ENCODE data around the gene BNIP1.

DNA sequence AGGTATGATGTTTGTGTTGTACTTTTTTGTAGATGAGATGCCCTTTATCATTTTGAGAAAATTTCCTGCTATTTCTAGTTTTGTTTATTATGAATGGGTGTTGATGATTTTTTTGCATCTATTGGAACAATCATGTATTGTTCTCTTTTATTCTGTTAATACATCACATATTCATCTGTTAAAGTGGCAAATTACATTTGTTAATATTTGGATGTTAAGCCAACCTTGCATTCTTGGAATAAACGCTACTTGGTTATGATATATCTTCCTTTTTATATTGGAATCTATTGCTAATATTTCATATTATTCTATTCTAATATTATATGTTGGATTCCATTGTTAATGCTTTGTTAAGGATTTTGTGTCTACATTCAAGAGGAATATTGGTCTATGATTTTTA, 24.6 kb upstream of the BNIP1 start:
- TF ChIP-seq, protein P1, sequence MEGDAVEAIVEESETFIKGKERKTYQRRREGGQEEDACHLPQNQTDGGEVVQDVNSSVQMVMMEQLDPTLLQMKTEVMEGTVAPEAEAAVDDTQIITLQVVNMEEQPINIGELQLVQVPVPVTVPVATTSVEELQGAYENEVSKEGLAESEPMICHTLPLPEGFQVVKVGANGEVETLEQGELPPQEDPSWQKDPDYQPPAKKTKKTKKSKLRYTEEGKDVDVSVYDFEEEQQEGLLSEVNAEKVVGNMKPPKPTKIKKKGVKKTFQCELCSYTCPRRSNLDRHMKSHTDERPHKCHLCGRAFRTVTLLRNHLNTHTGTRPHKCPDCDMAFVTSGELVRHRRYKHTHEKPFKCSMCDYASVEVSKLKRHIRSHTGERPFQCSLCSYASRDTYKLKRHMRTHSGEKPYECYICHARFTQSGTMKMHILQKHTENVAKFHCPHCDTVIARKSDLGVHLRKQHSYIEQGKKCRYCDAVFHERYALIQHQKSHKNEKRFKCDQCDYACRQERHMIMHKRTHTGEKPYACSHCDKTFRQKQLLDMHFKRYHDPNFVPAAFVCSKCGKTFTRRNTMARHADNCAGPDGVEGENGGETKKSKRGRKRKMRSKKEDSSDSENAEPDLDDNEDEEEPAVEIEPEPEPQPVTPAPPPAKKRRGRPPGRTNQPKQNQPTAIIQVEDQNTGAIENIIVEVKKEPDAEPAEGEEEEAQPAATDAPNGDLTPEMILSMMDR (conservative IDR thresholded peaks at IDR 0.05; ENCODE audit: low read depth, low read length) = no peak
- TF ChIP-seq POLR2A (IDR thresholded peaks at IDR 0.05; ENCODE audit: low read depth, low read length) = no peak
